GM19351 (cell line): ENCODE measurements around the gene AKR1B1.

Source experiments
- ATAC-seq: cut with Tn5 transposase; IDR thresholded peaks from one replicate; pipeline ENCODE4 v1.9.1; 2021; ENCODE audit warnings: mild to moderate bottlenecking, moderate library complexity; ENCODE audit not compliant: unreplicated experiment

The AKR1B1 gene

DNA sequence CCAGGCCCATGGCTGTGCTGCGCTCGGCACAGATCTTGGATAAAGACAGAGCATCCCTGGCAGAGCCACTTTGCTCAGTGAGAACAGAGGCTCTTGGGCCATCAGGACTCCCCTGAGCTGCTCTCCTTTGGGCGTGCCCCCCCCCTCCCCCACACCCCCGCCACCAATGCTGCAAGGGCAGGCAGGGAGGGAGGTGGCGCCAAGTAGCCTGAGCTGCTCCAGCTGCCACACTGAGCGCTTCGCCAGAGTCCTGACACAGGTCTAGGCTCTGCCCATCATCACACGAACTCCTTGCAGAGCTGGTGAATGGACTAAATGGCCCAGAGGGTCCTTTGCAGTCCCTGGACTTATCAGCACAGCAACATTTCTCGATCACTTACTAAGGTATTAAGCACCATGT, 12.5 kb downstream of the AKR1B1 start:
- no peak for ATAC-seq

DNA sequence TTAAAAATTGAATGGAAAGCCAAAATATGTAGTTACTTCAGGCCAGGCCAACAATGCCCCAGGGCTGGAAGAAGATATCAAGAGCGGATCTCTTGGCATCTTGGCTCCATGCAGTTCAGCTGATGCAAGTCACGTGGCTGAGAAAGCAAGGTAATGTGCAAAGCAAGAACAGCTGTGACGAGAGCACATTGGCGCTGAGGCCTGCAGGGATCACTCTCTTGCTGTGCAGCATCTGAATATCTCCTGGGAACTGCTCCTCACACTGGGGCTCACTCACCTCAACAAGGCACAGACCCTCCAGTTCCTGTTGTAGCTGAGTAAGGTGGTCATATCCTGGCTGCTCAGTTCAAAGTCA, 14.0 kb downstream of the AKR1B1 start:
- ATAC-seq, result no peak

DNA sequence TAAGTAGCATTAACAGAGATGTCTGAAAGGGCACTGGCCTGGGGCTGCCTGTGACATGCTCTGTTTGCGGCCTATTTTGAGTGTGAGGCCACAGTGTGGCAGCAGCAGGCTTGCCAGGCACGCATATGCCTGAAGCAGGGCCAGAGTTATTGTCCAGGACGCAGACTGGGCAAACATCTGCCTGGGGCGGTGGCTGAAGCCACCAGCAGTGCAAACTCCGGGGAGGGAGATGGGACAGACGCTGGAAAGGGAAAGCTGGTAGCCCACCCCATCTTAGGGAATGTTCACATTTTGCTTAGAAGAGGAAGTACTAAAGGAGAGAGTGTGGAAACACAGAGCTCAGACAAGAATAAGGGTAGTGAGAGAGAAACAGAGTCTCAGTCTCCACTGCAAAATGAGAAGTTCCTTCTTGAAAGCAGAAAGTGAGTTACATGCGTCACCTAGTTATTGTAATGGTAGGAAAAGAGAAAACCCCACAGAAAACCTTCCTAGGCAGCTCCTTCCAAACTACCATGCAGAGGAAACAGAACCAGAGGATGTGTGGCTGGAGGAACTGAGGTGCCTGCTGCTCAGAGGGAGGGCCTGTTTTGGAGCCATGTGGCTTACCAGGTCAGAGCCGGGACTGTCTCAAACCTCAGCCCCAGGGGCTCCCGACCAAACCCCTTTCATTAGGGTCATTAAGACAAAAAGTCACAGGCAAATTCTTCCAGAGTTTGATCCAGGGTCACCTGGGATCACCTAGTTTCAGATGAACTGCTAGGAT, 14.5 kb downstream of the AKR1B1 start:
- no peak for ATAC-seq

DNA sequence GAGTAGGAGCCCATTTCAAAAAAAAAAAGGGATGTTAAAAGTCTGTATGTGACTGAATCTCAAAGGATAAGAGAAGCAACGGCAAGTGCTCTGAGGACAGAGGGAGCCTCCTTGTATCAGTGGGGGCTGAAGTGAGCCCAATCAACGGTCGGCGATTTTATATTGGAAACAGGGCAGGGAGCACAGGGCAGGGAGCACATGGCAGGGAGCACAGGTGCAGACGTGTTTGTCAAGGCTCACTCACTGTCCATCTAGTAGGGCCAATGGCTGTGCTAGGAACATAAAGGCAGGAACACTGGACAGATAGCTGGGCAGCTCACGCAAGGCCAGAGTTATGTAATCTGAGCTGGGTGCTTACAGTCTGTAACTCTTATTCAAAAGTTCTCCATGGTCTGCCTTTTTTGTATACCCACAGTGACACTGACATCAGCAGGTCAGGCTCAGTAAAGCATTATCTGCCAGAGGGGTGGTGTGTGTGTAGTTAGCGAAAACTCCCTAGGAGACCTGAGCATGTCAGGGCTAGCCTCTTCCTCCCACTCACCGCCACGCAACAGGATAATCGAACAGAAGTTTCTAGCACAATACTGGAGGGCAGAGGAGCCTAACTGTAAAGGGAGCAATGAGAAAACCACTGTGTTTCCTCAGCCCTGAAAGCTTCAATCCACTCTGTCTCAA, 15.4 kb downstream of the AKR1B1 start:
- ATAC-seq, result no peak

DNA sequence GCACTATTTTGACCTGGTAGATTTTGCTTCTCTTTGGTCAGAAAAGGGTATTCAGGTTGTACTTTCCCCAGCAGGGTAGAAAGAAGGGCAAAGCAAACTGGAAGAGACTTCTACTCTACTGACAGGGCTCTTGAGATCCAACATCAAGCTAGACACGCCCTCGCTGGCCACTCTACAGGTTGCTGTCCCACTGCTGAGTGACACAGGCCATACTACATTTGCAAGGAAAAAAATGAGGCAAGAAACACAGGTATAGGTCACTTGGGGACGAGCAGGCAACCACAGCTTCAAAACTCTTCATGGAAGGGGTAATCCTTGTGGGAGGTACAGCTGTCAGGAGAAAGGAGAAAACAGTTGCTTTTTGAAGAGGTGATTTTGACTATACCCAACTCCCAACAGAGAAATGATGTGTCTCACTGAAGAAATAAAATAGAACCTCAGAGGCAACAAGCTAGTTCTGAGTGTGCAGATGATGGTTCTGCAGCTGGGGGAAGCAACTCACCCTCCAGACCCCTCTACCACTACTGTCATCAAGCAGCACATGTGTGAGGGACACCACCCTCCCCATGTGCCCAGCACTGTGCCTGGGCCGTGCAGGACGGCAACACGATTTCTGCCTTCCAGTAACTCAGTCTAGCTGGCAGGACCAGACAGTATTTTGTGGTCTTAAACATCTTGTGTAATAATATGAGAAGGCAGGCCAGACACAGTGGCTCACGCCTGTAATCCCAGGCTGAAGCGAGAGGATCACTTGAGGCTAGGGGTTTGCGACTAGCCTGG, 16.3 kb downstream of the AKR1B1 start:
- ATAC-seq, result no peak

DNA sequence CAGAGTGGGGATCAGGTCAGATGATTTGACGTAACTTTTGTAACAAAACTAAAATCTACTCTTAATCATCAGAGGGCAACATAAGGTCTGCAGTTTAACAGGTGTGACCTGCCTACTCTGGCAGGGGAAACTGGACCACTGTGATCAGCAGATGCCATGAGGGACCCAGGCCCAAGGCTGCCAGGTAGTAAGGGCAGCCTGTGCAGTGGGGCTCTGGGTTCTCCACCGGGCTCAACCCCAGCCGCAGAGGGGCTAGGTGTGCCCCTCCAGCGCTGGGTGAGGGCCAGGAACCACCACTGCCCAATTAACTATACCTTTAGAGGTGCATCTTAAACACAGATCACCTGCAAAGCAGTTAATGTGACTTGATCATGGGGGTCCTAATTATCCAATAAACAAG, 17.6 kb downstream of the AKR1B1 start:
- no peak for ATAC-seq

DNA sequence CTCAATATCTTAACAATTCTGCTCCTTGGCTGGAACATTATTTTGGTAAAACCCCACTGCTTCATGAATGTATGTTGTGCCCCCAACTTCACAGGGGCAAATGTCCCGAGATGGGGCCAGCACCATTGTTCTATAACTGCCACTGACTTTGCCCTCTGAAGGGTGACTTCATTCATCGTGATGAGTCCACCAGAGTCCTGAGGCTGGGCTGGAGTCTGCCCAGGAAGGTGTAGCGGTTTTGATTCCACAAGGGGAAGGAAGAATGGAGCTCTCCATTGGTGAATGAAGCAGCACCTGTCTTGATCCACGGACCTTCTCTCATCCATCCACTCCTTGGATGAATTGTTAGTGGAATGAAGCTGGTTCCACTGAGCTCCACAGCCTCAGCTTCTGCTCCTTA, 18.4 kb downstream of the AKR1B1 start:
- no peak for ATAC-seq

DNA sequence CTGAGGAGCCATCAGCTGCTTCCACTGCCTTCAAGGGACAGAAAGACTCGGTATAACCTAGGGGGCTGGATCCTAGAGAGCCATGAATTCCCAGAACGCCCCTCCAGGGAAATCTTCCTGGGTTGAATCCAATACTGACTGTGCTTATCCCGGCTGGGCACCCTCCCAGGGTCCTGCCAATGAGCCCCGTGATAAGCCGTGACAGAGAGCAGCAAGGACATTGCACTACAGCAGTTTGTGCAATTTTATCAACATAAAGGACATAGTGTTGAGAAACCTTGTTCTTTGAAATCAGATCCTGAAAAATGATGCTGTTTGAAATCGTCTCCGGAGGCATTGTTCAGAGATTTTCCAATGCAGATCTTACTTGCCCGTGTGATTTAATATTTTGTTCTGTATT, 18.8 kb downstream of the AKR1B1 start:
- ATAC-seq, result no peak

DNA sequence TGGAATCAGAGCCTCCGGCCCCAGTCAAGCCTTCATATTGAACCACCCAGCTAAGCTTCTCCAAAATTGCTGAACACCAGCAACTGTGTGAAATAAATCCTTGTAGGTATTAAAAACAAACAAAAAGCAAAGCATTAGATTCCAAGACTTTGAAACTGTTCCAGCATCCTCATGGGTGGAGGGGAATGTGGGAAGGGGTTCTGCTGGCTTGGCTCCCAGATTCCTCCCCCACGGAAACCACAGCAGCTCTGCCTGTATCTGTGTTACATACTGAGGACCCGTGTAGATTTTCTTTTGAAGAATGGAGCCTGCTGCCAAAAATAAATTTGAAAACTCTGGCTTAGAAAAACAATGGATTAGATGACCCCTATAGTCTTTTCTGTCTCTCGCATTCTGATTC, 20.0 kb downstream of the AKR1B1 start:
- no peak for ATAC-seq

DNA sequence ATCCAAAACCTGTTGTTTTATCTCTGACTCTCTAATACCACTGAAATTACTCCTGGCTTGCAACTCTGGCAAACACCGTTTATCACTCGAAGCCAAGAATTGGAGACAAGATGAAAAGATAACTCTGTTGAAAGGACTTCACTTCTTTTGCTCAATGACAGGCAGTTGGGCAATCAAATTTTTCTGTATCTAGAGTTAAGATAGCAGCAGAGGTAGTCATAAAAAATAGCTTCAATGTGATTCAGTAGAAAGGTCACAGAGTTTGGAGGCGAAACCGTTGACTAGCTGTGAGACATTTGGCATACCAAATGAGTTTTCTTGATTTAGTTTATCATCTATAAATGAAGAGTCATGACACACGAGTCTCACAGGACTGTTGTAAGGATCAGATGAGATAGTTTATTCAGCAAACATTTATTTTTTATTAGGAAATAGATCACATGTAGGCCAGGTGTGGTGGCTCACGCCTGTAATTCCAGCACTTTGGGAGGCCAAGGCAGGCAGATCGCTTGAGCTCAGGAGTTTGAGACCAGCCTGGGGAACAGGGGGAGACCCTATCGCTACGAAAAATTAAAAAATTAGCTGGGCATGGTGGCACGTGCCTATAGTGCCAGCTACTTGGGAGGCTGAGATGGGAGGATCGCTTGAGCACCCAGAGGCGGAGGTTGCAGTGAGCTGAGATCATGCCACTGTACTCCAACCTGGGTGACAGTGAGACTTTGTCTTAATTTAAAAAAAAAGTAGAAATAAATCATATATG, 23.6 kb downstream of the AKR1B1 start:
- ATAC-seq, result no peak

DNA sequence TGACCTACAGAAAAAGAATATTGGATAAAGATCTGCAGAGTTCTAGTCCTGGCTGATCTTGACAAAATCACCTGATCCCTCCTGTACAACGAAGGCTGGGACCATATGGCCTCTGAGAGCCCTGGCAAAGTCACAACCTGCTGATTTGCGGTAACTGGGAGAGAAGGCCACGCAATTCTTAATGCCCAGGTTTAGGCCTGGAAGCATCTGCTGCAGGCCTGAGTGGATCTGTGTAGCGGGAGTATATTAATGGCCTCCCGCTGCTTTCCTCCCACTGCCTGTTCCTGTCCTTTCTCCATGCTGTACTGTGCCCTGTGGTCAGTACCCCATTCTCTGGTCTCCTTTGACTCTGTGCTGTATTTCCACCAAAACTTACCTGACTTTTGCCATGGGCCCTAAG, 24.2 kb downstream of the AKR1B1 start:
- no peak for ATAC-seq

DNA sequence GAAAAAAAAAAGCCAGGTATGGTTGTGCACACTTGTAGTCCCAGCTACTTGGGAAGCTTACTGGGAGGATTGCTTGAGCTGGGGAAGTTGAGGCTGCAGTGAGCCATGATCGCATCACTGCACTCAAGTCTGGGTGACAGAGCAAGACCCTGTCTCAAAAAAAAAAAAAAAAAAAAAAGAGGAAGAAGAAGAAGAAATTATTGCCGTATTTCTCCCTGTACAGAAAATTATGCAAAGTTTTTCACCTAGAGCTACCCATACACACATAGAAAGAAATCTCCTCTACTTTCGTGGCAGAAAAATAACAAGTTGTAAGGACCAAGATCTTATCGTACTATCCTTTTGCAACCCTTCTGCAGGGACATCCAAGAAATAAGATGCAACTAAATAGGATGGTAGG, 25.5 kb downstream of the AKR1B1 start:
- no peak for ATAC-seq

DNA sequence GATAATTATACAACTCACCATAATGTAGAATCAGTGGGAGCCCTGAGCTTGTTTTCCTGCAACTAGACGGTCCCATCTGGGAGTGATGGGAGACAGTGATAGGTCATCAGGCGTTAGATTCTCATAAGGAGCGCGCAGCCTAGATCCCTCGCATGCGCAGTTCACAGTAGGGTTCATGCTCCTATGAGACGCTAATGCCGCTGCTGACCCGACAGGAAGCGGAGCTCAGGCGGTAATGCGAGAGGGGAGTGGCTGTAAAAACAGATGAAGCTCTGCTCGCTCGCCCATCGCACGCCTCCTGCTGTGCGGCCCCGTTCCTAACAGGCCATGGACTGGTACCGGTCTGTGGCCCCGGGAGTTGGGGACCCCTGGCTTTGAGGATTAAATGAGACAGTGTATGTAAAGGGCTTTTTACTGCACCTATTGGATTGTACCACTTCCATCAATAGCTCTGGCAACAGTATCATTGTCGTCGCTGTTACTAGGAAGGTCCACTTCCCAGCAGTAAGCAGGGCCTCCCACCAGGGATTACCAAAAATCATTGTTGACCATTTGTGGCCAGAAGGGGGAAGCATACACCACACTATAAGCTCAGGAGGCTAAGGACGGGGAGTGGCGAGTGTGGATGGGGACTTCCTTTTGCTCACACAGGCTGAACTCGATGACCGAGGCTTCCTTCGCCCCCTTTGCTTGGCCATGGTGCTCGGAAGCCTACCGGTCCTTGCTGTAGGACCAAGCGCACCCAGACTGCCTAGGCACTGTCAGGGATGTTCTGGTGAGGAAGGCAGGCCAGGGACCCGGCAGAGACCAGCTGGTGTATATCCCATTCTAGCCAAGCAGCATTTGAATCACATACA, 26.4 kb downstream of the AKR1B1 start:
- peak; percentile 98 for ATAC-seq

DNA sequence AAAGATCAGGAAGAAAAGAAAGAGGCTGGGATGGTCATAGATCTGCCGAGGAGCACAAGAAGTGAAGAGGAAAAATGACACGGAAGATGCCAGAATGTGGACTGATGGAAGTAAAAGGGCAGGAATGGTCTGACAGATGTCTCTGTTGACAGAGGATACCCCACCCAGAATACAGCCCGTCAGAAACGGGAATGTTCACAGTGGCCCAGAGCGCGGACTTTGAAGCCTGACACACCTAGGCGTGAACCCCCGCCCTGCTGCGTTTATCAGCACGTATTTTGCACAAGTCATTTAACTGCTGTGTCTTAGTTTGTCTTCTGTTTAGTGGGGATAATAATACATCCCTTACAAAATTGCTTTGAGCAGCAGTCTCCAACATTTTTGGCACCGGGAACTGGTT, 27.1 kb downstream of the AKR1B1 start:
- no peak for ATAC-seq

DNA sequence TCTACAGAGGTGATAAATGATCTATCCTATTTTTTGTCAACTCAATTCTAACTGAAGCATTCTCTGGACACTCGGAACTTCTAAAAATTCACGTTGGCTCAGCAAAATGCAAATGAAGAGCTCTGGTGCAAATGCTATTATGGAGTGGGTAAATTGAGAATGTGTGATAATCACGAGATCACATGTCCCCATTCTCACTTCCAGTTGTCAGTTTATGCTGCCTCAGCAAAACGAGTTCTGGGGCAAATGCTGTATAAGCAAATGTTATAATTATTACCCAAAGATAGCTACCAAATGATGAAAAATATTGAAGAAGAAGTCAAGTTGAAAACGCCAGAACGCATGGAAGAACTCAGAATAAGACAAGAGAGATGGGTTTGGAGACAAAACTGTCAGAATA, 29.4 kb downstream of the AKR1B1 start:
- ATAC-seq, result no peak

DNA sequence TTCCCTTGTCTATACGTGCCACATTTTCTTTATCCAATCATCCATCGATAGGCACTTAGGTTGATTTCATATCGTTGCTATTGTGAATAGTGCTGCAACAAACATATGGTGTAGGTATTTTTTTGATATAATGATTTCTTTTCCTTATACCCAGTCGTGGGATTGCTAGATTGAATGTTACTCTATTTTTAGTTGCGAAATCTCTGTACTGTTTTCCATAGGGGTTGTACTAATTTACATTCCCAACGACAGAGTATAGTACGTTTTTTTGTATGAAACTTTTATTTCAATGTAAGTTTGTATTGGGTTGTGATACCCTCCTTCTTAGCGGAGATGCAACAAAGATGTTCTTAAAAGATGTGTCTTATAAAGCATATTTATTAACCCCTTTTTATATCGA, 30.0 kb downstream of the AKR1B1 start:
- no peak for ATAC-seq

DNA sequence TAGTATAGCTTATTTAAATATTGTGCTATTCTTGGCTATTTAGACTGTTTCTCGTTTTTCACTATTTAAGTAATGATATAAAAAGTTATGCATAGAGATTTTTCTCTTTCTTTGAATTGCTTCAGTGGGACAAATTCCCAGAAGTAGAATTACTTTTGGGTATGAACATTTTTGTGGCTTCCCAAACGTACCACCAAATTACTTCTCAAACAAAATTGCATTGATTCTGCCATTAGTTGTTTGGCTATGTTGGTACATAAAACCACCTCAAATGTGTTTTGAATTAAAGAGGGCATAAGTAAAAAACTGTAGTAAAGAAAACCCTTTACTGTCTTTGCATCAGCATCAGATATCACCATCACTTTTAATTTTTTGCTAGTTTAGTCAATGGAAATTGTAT, 31.0 kb downstream of the AKR1B1 start:
- no peak for ATAC-seq

DNA sequence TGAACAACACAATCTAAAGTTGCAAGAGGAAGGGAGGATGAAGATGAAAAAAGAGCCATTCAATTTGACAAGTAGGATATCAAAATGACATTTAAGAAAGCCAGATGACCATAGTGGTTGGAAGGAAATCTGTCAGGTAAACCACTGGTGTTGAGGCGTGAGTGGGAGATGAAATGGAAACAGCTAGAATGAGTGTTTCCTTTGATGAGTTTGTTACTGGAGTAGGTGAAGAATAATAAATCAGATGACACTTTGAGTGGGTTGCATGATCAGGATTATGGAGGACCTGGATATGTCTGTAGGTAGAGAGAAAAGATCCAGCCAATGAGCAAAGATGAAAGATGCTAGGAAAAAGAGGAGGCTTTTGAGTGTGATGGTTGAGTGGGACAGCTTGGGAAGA, 33.1 kb downstream of the AKR1B1 start:
- ATAC-seq, result no peak

DNA sequence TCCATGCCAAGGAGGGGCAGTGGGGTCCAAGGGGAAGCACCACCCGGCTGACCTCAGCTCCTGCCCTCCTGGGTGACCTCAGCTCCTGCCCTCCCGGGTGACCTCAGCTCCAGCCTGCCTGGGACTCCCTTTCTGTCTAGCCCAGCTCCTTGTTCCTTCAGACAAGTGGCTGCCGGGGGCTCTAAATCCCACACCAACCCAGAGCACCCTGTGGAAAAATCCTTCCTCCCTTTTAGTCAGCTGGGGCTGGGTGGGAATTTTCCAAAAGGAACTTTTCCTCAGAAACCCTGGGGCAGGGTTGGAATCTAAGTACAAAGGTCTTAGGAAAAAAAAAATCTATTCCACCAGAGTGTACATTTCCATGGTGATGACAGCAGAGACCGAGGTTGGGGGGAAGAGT, 36.3 kb downstream of the AKR1B1 start:
- no peak for ATAC-seq

DNA sequence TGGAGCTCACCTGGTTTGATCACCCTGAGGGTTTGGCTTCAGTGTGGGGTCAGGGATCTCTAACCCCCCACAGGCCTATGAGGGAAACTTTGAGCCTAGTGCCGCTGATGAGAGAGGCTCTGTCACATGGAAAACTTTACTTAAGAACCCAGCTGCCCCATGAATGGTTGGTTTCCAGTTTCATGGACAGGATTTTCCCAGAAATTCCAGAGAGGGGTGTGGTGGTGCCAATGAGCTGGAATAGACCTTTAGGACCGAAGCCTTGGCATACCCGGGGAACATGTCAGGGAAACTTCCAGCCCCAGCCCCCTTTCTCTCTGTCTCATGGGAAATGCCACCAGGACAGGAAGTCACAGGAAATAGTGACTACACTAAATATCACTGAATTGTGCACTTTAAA, 36.9 kb downstream of the AKR1B1 start:
- no peak for ATAC-seq
